NCI-H1694 (cell line): ENCODE measurements around the gene PAIP2B.

Experiments
- DNase-seq: peaks from one replicate; lab custom pipeline; 2025; lab: John Stamatoyannopoulos, UW

PAIP2B gene

GRCh38 chr2:71153585-71154224 lies 73.2 kb downstream of the PAIP2B start:
- DNase-seq, result no peak

GRCh38 chr2:71151620-71152019 lies 75.3 kb downstream of the PAIP2B start:
- no peak for DNase-seq

- DNase-seq, result no peak
Observed at GRCh38 chr2:71150082-71150816, 76.7 kb downstream of the PAIP2B start.

DNA sequence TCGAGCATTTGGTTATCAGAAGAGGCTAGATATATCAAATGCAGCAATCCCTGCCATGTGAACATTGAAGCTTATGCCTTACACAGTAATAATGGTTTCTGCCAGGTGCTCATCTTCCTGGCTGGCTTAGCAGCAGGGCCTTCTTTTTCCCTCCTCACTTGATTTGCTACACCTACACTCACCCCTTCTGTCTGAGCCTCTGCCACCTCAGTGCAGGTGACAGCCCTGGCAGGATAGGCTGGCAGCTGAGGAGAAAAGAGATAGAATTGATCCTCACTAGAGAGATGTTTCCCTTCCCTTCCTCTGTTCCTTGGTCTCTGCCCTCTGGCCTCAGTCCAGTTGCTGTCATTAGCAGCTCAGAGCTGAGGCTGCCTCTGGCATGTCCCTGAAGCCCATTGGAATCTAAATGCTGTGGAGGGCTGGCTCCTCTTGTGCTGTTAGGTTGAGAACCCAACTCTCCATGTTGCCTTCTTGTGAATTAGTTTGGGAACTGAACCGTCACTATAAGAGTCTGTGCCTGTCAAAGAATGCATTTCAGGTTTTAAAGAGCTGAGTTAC lies 78.3 kb downstream of the PAIP2B start:
- DNase-seq, result no peak

DNA sequence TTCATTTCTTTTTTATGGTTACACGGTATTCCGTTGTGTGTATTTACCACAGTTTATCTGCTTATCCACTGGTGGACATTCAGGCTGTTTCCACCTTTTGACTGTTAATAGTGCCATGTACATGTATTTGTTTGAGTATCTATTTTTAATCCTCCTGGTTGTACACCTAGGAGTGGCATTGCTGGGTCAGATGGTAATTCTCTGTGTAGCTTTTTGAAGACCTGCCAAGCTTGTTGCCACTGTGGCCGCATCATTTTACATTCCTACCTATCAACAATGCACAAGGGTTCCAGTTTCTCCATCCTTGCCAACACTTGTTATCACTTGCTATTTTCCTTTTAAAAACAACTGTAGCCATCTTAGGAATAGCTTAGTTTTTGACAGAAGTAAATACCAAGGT lies 83.1 kb downstream of the PAIP2B start:
- DNase-seq, result no peak

- DNase-seq, result no peak
Observed at GRCh38 chr2:71136174-71136573, 90.7 kb downstream of the PAIP2B start.

DNA sequence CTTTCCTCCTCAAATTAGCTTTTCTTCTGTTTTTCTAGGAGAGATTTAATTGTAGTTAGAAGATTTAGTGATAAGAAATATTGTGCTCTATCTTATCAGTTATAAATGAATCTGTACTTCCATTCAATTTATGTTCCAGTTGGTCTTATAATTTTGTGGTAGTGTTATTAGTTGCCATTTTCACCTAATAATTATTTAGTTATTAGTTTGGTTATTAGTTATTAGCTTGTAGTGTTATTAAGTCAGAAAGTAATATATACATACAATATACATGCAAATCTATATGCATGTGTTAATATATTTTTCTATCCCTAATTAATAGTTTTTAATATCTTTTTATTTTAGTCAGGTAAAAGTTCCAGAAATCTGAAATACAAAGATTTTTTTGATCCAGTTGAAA lies 93.3 kb downstream of the PAIP2B start:
- DNase-seq, result no peak
